ENCODE measurements around the gene SLF2. TPM values are rescaled to one million over a fixed set of nuclear protein-coding genes. Genes with fewer than 3 reads are reported as not detected.

Gene SLF2
- total RNA-seq, 1 experiment from 2014 or later, result 23.1 TPM

GRCh38 chr10:100923580-100923979 lies 10.8 kb downstream of the SLF2 start:
- Histone ChIP-seq H3K9ac (ENCODE audit: extremely low read depth, insufficient read length, low read length) (no peak overlapping the region), H3K14ac (ENCODE audit: insufficient read depth, low read length) (no peak overlapping the region), H2AFZ (ENCODE audit: low read length) (no peak overlapping the region), H2BK12ac (ENCODE audit: insufficient read length, low read depth, low read length) (no peak overlapping the region), H4K91ac (ENCODE audit: insufficient read length, low read depth, low read length) (no peak overlapping the region), H3K23ac (ENCODE audit: insufficient read length, low read depth, low read length) (no peak overlapping the region), H3K56ac (ENCODE audit: insufficient read length, low read depth, low read length) (no peak overlapping the region), H2BK15ac (ENCODE audit: low read depth, low read length) (no peak overlapping the region), H2BK20ac (ENCODE audit: low read depth, low read length, poor library complexity, severe bottlenecking) (no peak overlapping the region), H3K27me3 (ENCODE audit: insufficient read depth, low read length) (no peaks in the 10 kb centered on the region), H3K4me1 (ENCODE audit: insufficient read depth, low read length) (no peaks in the 10 kb centered on the region), H4K20me1 (ENCODE audit: control insufficient read depth, insufficient read depth, insufficient read length) (no peaks in the 10 kb centered on the region), H2BK120ac (ENCODE audit: low read depth, low read length, poor library complexity, severe bottlenecking) (no peak overlapping the region), H4K5ac (ENCODE audit: insufficient read length, low read depth, low read length) (no peak overlapping the region), H3K9me3 (ENCODE audit: control insufficient read depth, low read depth, low read length) (no peaks in the 10 kb centered on the region), H3K27ac (ENCODE audit: insufficient read length, low read depth, low read length) (no peak overlapping the region), H4K8ac (replicated peaks; ENCODE audit: insufficient read length, low read depth, low read length) (no peak overlapping the region), H2BK5ac (ENCODE audit: insufficient read length, low read length) (no peak overlapping the region), H3T11ph (ENCODE audit: low read length) (no peak overlapping the region), H3K23me2 (ENCODE audit: insufficient read length, low read depth, low read length, poor library complexity, severe bottlenecking) (no peaks in the 10 kb centered on the region), H3K4me2 (ENCODE audit: insufficient read depth, insufficient read length, low read length) (no peak overlapping the region), H3K18ac (ENCODE audit: insufficient read length, low read depth, low read length) (no peak overlapping the region), H2AK5ac (ENCODE audit: insufficient read length, low read length) (no peak overlapping the region), H3K79me2 (ENCODE audit: insufficient read depth, low read length) (no peaks in the 10 kb centered on the region), H3K4ac (ENCODE audit: low read depth, low read length) (no peak overlapping the region), H3K79me1 (ENCODE audit: insufficient read depth, low read depth, low read length, poor library complexity, severe bottlenecking) (peaks cover 3% of the 10 kb centered on the region)
- H3K27ac Mint-ChIP-seq, result no peak overlapping the region
- no peaks in the 10 kb centered on the region for H3K4me1 Mint-ChIP-seq
- H3K4me3 Mint-ChIP-seq, result no peak overlapping the region
- H3K36me3 Mint-ChIP-seq (ENCODE audit: insufficient read depth in 1 of 3, low read depth in 3 of 3), result peaks cover 6 to 57% (median 46%) of the 10 kb centered on the region in 3 experiments; a peak in 6 of 7 replicates
- no peak for DNase-seq
- no peaks in the 10 kb centered on the region for H3K9me3 Mint-ChIP-seq
- TF ChIP-seq CTCF (conservative IDR thresholded peaks at IDR 0.05), result no peak
- no peaks in the 10 kb centered on the region for H3K27me3 Mint-ChIP-seq (ENCODE audit: low read depth)

All from H9 (cell line).